Osteoblast (primary cell): Measurements from ENCODE around the gene BHLHA15. TPM values are rescaled to one million over a fixed set of nuclear protein-coding genes. Genes with fewer than 3 reads are reported as not detected.

Source experiments
- DNase-seq: peaks from one replicate; pipeline ENCODE4 v3.0.0; 2011; ENCODE audit warnings: low spot score, mixed read lengths; ENCODE audit not compliant: insufficient read length; ENCODE audit errors: missing footprints
- H2AFZ ChIP-seq: 2 replicates; pipeline ENCODE4 v1.6.0; 2011; ENCODE audit warnings: mild to moderate bottlenecking, low read length
- H3K27ac ChIP-seq: 2 replicates; pipeline ENCODE4 v1.5.1; 2011; ENCODE audit warnings: mild to moderate bottlenecking, low read depth, low read length, moderate library complexity
- H3K27me3 ChIP-seq: 2 replicates; pipeline ENCODE4 v1.6.0; 2012; ENCODE audit warnings: mild to moderate bottlenecking, control low read depth, inconsistent platforms, low read length, moderate library complexity; ENCODE audit not compliant: insufficient read depth
- H3K36me3 ChIP-seq: 2 replicates; pipeline ENCODE4 v1.5.1; 2011; ENCODE audit warnings: mild to moderate bottlenecking, low read length, control low read depth, moderate library complexity; ENCODE audit not compliant: insufficient read depth
- H3K4me1 ChIP-seq: 2 replicates; pipeline ENCODE4 v1.5.1; 2011; ENCODE audit warnings: mild to moderate bottlenecking, low read length, control low read depth, moderate library complexity; ENCODE audit not compliant: insufficient read depth
- H3K4me2 ChIP-seq: 2 replicates; pipeline ENCODE4 v1.6.0; 2011; ENCODE audit warnings: mild to moderate bottlenecking, low read length; ENCODE audit not compliant: insufficient read depth
- H3K4me3 ChIP-seq: fragments of 200-600 bp; sonication (generic); 3 replicates; pipeline ENCODE4 v1.5.1; 2012; ENCODE audit warnings: mild to moderate bottlenecking, low read length, inconsistent platforms; ENCODE audit not compliant: insufficient read depth
- H3K79me2 ChIP-seq: 2 replicates; pipeline ENCODE4 v1.6.0; 2012; ENCODE audit warnings: mild to moderate bottlenecking, low read length, control low read depth, inconsistent platforms; ENCODE audit not compliant: insufficient read depth
- H3K9me3 ChIP-seq: 2 replicates; pipeline ENCODE4 v1.5.1; 2011; ENCODE audit warnings: low read depth, low read length, control low read depth
- H4K20me1 ChIP-seq: 2 replicates; pipeline ENCODE4 v1.6.0; 2012; ENCODE audit warnings: mild to moderate bottlenecking, low read length, control low read depth; ENCODE audit not compliant: insufficient read depth
- CTCF ChIP-seq: IDR thresholded peaks from 2 replicates; pipeline ENCODE4 v1.5.1; 2011; ENCODE audit warnings: mild to moderate bottlenecking, low read depth, low read length, moderate library complexity; ENCODE audit errors: extremely low read depth
- total RNA-seq: library from RNA; depleted of rRNA; stranded (reverse); fragments of >200 nt; gene quantifications from 2 replicates; pipeline ENCODE4 v1.2.3, GENCODE V29; 2012

The BHLHA15 gene
- total RNA-seq, 1 donor = not detected

- peak; percentile 32 for DNase-seq
- Histone ChIP-seq H3K27ac (no peak overlapping the region), H3K36me3 (peaks cover 15% of the 10 kb centered on the region), H3K9me3 (no peaks in the 10 kb centered on the region), H3K27me3 (no peaks in the 10 kb centered on the region), H3K79me2 (no peaks in the 10 kb centered on the region), H4K20me1 (no peaks in the 10 kb centered on the region), H2AFZ (no peak overlapping the region), H3K4me3 (no peak overlapping the region), H3K4me1 (no peaks in the 10 kb centered on the region), H3K4me2 (no peak overlapping the region)
- TF ChIP-seq CTCF = no peak
Measured at GRCh38 chr7:98241674-98242241, 30.5 kb downstream of the BHLHA15 start.

GRCh38 chr7:98242342-98242741 lies 31.1 kb downstream of the BHLHA15 start:
- no peaks in the 10 kb centered on the region for H3K27me3 ChIP-seq
- no peaks in the 10 kb centered on the region for H3K79me2 ChIP-seq
- no peak overlapping the region for H3K27ac ChIP-seq
- TF ChIP-seq CTCF = no peak
- H3K36me3 ChIP-seq = peaks cover 11% of the 10 kb centered on the region
- no peak overlapping the region for H3K4me2 ChIP-seq
- no peaks in the 10 kb centered on the region for H4K20me1 ChIP-seq
- no peak overlapping the region for H2AFZ ChIP-seq
- no peak overlapping the region for H3K4me3 ChIP-seq
- H3K9me3 ChIP-seq = no peaks in the 10 kb centered on the region
- peak; percentile 25 for DNase-seq
- no peaks in the 10 kb centered on the region for H3K4me1 ChIP-seq

DNA sequence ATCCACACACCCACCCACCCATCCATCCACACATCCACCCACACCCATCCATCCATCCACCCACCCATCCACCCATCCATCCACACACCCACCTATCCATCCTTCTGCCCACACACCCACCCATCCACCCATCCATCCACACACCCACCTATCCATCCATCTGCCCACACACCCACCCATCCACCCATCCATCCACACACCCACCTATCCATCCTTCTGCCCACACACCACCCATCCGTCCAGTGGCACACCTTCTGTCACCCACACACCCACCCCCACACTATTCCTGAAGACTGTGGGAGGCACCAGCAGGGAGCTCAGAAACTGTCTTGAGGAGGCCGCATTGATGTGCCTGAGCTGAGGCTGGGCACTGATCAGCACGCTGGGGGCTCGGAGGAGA lies 31.7 kb downstream of the BHLHA15 start:
- DNase-seq = no peak
- TF ChIP-seq CTCF = no peak
- no peak overlapping the region for H3K27ac ChIP-seq
- no peaks in the 10 kb centered on the region for H3K4me1 ChIP-seq
- no peaks in the 10 kb centered on the region for H3K9me3 ChIP-seq
- H3K4me3 ChIP-seq = no peak overlapping the region
- no peak overlapping the region for H2AFZ ChIP-seq
- no peaks in the 10 kb centered on the region for H3K27me3 ChIP-seq
- H4K20me1 ChIP-seq = no peaks in the 10 kb centered on the region
- H3K79me2 ChIP-seq = no peaks in the 10 kb centered on the region
- H3K36me3 ChIP-seq = peaks cover 10% of the 10 kb centered on the region
- H3K4me2 ChIP-seq = no peak overlapping the region

DNA sequence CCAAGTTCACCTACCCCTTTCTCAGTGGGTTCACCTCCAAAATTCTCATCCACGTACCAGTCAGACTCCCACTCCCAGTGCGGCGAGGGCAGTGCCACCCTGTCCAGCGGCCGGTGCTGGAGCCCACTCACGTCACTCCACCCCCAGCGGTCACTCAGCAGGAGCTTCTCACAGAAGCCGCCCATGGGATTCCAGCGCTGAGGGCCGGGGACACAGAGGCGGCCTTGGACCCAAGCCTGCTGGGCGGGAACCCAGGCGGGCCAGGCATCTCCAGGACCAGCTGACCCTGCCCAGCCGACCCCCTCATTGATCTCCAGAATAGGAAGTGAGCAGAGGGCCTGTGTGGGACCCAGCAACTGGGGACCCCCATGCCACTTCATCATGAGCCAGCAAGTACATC lies 33.6 kb downstream of the BHLHA15 start:
- H3K27me3 ChIP-seq = no peaks in the 10 kb centered on the region
- H3K79me2 ChIP-seq = peaks cover 2% of the 10 kb centered on the region
- H3K36me3 ChIP-seq = peaks cover 10% of the 10 kb centered on the region
- no peaks in the 10 kb centered on the region for H4K20me1 ChIP-seq
- TF ChIP-seq CTCF = no peak
- H3K4me2 ChIP-seq = no peak overlapping the region
- H3K4me1 ChIP-seq = no peaks in the 10 kb centered on the region
- no peak overlapping the region for H3K4me3 ChIP-seq
- DNase-seq = peak; percentile 9
- no peak overlapping the region for H3K27ac ChIP-seq
- H3K9me3 ChIP-seq = no peaks in the 10 kb centered on the region
- H2AFZ ChIP-seq = no peak overlapping the region
